ENCODE measurements around the gene PRAMEF8.
"Not testable (repeated sequence)": the region's sequence is repeated elsewhere in the genome, so short reads cannot be mapped to it uniquely, and the experiment has no call there.

Gene PRAMEF8

DNA sequence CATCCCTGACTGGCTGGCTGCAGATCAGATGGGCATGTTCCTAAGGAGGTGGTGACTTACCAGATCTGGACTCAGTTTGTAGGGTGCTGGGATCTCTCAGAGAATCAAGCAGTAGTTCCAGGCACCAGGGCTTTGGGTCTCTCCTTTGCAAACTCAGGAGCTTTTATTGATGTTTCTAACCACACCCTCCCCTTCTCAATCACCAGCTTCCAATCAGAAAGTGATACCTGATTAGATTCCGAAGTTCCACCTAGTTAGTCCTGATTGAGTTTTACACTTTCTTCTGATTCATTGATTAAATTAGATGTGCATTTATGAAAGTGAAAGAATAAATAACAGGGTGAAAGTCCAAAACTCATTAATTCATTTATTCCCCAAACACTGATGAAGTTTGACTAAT is at the start of gene PRAMEF8:
Gene PRAMEF8, minus strand, starts transcription at position 101 of the 400 bp plus-strand sequence. CDS start 1,046 bp downstream, outside the sequence.
- not testable (repeated sequence) for DNase-seq (ENCODE audit: low read depth, low spot score); H3K27me3 ChIP-seq (ENCODE audit: control insufficient read depth, insufficient read depth, low read length); H3K9me3 ChIP-seq (ENCODE audit: control insufficient read depth, insufficient read depth, low read length); H3K4me3 ChIP-seq (ENCODE audit: low read length); H3K4me1 ChIP-seq (ENCODE audit: control insufficient read depth, insufficient read depth, low read length); H3K27ac ChIP-seq (ENCODE audit: low read length); H3K36me3 ChIP-seq (ENCODE audit: control insufficient read depth, insufficient read depth, low read length)
- WGBS (ENCODE audit: insufficient coverage, insufficient read length), result no CpG with 5 or more reads among the region's 1 CpG

DNA sequence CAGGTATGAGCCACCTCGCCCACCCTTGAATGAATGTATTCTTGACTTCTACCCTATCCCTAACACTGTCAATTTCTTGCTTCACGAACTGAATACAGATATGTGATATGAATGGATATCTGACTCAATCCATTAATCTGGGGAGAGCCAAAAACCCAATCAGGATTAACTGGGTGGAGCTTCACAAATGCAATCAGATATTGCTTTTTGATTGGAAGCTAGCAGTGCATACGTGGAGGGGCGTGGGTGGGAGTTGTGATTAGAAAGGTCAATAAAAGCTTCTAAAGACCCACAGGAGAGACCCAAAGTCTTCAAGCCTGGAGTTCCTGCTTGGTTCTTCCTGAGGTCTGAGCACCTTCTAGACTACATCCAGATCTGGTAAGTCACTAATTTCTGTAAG is 30.3 kb upstream of the PRAMEF8 start, which contains the start of gene PRAMEF15:
Gene PRAMEF15, plus strand, starts transcription at position 301 of the 400 bp plus-strand sequence. CDS start 2,827 bp downstream, outside the sequence.
- not testable (repeated sequence) for H3K9me3 ChIP-seq (ENCODE audit: control insufficient read depth, insufficient read depth, low read length); H3K4me3 ChIP-seq (ENCODE audit: low read length); H3K27me3 ChIP-seq (ENCODE audit: control insufficient read depth, insufficient read depth, low read length); H3K36me3 ChIP-seq (ENCODE audit: control insufficient read depth, insufficient read depth, low read length); H3K4me1 ChIP-seq (ENCODE audit: control insufficient read depth, insufficient read depth, low read length); H3K27ac ChIP-seq (ENCODE audit: low read length); DNase-seq (ENCODE audit: low read depth, low spot score)
- WGBS (ENCODE audit: insufficient coverage, insufficient read length), result no CpG with 5 or more reads among the region's 4 CpGs

DNA sequence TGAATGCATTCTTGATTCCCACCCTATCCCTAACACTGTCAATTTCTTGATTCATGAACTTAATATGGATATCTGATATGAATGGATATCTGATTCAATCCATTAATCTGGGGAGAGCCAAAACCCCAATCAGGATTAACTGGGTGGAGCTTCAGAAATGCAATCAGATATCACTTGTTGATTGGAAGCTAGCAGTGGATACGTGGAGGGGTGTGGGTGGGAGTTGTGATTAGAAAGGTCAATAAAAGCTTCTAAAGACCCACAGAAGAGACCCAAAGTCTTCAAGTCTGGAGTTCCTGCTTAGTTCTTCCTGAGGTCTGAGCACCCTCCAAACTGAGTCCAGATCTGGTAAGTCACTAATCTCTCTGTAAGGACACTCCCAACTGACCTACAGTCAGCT is 18.3 kb upstream of the PRAMEF8 start, which contains the start of gene PRAMEF33:
Gene PRAMEF33, plus strand, starts transcription at position 301 of the 400 bp plus-strand sequence. CDS start 2,416 bp downstream, outside the sequence.
- H3K4me1 ChIP-seq (ENCODE audit: control insufficient read depth, insufficient read depth, low read length); H3K36me3 ChIP-seq (ENCODE audit: control insufficient read depth, insufficient read depth, low read length); H3K9me3 ChIP-seq (ENCODE audit: control insufficient read depth, insufficient read depth, low read length); H3K4me3 ChIP-seq (ENCODE audit: low read length); H3K27me3 ChIP-seq (ENCODE audit: control insufficient read depth, insufficient read depth, low read length); H3K27ac ChIP-seq (ENCODE audit: low read length); DNase-seq (ENCODE audit: low read depth, low spot score): not testable (repeated sequence)
- WGBS (ENCODE audit: insufficient coverage, insufficient read length), result no CpG with 5 or more reads among the region's 1 CpG

DNA sequence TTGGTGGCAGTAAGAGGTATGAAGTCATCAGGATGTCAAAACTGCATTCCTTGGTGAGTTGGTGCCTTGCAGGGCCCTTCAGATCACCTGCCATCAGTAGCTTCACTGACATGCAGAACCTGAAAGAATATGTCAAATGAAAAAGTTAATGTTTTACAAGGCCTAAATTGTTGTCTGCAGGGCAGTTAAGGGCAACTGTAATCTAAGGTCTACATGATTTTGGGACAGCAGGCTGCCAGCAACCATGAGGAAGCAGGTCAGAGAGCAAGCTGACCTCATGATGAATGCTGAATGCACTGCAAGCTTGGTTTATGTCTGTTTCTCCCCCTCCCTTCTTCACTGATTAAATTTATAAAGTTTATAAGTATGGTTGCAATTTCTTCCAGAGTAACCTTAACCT is 17.3 kb upstream of the PRAMEF8 start:
- H3K27ac ChIP-seq (ENCODE audit: low read length); H3K9me3 ChIP-seq (ENCODE audit: control insufficient read depth, insufficient read depth, low read length); DNase-seq (ENCODE audit: low read depth, low spot score); H3K27me3 ChIP-seq (ENCODE audit: control insufficient read depth, insufficient read depth, low read length); H3K36me3 ChIP-seq (ENCODE audit: control insufficient read depth, insufficient read depth, low read length); H3K4me3 ChIP-seq (ENCODE audit: low read length); H3K4me1 ChIP-seq (ENCODE audit: control insufficient read depth, insufficient read depth, low read length): not testable (repeated sequence)

DNA sequence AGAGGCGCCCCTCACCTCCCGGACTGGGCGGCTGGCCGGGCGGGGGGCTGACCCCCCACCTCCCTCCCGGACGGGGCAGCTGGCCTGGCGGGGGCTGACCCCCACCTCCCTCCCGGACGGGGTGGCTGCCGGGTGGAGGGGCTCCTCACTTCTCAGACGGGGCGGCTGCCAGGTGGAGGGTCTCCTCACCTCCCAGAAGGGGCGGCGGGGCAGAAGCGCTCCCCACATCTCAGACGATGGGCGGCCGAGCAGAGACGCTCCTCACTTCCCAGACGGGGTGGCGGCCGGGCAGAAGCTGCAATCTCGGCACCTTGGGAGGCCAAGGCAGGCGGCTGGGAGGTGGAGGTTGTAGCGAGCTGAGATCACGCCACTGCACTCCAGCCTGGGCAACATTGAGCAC is 13.8 kb upstream of the PRAMEF8 start:
- H3K27me3 ChIP-seq (ENCODE audit: control insufficient read depth, insufficient read depth, low read length); H3K4me3 ChIP-seq (ENCODE audit: low read length); H3K4me1 ChIP-seq (ENCODE audit: control insufficient read depth, insufficient read depth, low read length); H3K27ac ChIP-seq (ENCODE audit: low read length); H3K36me3 ChIP-seq (ENCODE audit: control insufficient read depth, insufficient read depth, low read length); DNase-seq (ENCODE audit: low read depth, low spot score); H3K9me3 ChIP-seq (ENCODE audit: control insufficient read depth, insufficient read depth, low read length): not testable (repeated sequence)
- no CpG with 5 or more reads among the region's 27 CpGs for WGBS (ENCODE audit: insufficient coverage, insufficient read length)

DNA sequence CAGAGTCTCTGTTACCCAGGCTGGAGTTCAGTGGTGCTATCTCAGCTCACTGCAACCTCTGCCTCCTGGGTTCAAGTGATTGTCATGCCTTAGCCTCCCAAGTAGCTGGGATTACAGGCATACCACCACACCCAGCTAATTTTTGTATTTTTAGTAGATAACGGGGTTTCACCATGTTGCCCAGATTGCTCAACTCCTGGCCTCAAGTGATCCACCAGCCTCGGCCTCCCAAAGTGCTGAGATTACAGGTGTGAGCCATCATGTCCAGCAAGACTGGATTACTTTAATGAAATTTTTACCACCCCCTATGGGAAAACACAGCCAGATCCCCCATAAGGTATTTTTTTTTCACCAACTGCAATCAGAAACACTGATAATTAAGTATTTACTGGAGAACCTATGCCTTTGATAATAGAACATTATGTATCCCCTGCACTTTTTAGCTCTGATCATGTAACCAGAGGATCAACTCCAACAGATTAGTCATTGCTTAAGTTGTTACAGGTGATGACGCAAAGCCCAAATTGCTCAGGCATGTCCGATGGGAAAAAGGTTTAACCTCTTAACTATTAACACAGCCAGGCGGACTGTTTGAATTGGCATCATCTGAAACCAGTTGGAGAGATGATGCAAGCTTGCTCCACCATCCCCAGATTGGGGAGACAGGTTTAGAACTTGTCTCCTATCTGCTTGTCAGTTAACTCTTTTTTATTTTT is 12.4 kb upstream of the PRAMEF8 start:
- not testable (repeated sequence) for H3K4me3 ChIP-seq (ENCODE audit: low read length); DNase-seq (ENCODE audit: low read depth, low spot score); H3K9me3 ChIP-seq (ENCODE audit: control insufficient read depth, insufficient read depth, low read length); H3K27me3 ChIP-seq (ENCODE audit: control insufficient read depth, insufficient read depth, low read length); H3K4me1 ChIP-seq (ENCODE audit: control insufficient read depth, insufficient read depth, low read length); H3K36me3 ChIP-seq (ENCODE audit: control insufficient read depth, insufficient read depth, low read length); H3K27ac ChIP-seq (ENCODE audit: low read length)
- no CpG with 5 or more reads among the region's 5 CpGs for WGBS (ENCODE audit: insufficient coverage, insufficient read length)

DNA sequence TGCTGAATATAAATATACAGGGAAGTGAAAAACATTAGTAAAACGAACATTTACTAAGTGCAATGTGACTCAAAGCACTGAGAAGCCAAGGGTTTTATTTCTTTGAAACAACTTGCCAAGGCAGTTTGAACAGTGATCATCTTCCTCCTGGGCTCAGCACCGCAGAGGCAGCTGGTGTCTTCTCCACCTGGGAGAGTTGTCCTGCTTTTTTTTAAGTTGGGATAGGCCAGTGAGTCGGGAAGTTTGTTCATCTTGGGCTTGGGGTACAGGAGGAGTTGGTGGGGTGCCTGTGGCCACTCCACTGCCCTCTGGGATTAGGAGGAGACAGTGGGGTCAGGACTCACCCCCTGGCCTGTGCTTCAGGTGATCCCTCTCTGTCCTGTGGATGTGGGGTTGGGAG is 4.1 kb upstream of the PRAMEF8 start:
- H3K27me3 ChIP-seq (ENCODE audit: control insufficient read depth, insufficient read depth, low read length); H3K4me1 ChIP-seq (ENCODE audit: control insufficient read depth, insufficient read depth, low read length); H3K36me3 ChIP-seq (ENCODE audit: control insufficient read depth, insufficient read depth, low read length); H3K4me3 ChIP-seq (ENCODE audit: low read length); H3K9me3 ChIP-seq (ENCODE audit: control insufficient read depth, insufficient read depth, low read length); DNase-seq (ENCODE audit: low read depth, low spot score); H3K27ac ChIP-seq (ENCODE audit: low read length): not testable (repeated sequence)
- WGBS (ENCODE audit: insufficient coverage, insufficient read length), result no CpG with 5 or more reads among the region's 3 CpGs

DNA sequence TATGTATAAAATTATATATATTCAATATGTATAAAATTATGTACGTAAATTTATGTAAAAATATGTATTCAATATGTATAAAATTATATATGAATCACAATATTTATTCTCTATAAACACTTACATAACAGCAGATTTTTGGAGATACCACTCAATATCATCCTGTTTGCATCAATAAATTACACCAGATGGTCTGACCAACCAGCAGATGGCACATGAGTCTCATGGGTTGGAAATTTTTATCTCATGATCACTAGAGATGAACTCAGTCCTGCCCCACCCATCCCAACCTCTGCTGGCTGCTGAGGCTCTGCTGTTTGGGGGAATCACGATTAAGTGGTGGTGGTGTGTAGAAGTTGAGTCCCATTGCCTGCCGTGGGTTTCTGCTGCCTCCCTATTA is 5.3 kb downstream of the PRAMEF8 start:
- no CpG with 5 or more reads among the region's 3 CpGs for WGBS (ENCODE audit: insufficient coverage, insufficient read length)

DNA sequence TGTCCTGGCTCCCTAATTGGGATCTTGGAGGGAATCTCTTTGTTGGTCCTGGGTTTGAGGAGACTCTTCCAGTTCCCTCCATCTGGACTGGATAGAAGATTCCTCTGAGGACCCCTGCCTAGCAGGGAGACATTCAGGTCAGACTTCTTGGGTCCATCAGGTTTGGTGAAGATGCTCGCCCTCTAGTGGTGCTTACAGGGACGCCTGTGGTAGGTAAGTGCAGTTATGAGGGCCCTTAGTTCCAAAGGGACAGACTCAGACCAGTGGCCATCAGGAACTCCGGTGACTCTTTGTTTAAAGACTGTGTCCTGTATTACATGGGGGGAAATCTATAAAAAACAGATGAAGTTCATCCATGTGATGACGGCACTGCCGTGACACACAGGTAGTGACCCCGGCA is 7.9 kb downstream of the PRAMEF8 start:
- H3K27ac ChIP-seq (ENCODE audit: low read length); H3K4me3 ChIP-seq (ENCODE audit: low read length); H3K4me1 ChIP-seq (ENCODE audit: control insufficient read depth, insufficient read depth, low read length); H3K9me3 ChIP-seq (ENCODE audit: control insufficient read depth, insufficient read depth, low read length); H3K27me3 ChIP-seq (ENCODE audit: control insufficient read depth, insufficient read depth, low read length); DNase-seq (ENCODE audit: low read depth, low spot score); H3K36me3 ChIP-seq (ENCODE audit: control insufficient read depth, insufficient read depth, low read length): not testable (repeated sequence)
- WGBS (ENCODE audit: insufficient coverage, insufficient read length), result no CpG with 5 or more reads among the region's 6 CpGs

More for the DNA sequence above, 5.3 kb downstream of the PRAMEF8 start:
- not testable (repeated sequence) for H3K27ac ChIP-seq (ENCODE audit: low read length); H3K9me3 ChIP-seq (ENCODE audit: control insufficient read depth, insufficient read depth, low read length); H3K4me3 ChIP-seq (ENCODE audit: low read length); H3K4me1 ChIP-seq (ENCODE audit: control insufficient read depth, insufficient read depth, low read length); H3K36me3 ChIP-seq (ENCODE audit: control insufficient read depth, insufficient read depth, low read length); H3K27me3 ChIP-seq (ENCODE audit: control insufficient read depth, insufficient read depth, low read length); DNase-seq (ENCODE audit: low read depth, low spot score)

DNA sequence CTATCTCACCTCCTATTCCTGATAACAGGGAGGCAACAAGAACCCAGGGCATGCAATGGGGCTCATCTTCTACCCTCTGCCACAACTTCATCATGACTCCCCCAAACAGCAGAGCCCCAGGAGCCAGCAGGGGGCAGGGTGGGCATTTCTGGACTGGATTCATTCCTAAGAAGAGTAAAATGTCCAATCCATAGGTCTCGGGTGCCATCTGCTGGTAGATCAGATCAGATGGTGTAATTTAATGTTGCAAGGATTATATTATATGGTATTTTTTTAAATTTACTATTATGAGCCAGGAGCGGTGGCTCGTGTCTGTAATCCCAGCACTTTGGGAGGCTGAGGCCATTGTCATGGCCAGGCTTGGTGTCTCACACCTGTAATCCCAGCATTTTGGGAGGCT is 19.8 kb downstream of the PRAMEF8 start:
- DNase-seq (ENCODE audit: low read depth, low spot score); H3K9me3 ChIP-seq (ENCODE audit: control insufficient read depth, insufficient read depth, low read length); H3K4me3 ChIP-seq (ENCODE audit: low read length); H3K27me3 ChIP-seq (ENCODE audit: control insufficient read depth, insufficient read depth, low read length); H3K4me1 ChIP-seq (ENCODE audit: control insufficient read depth, insufficient read depth, low read length); H3K36me3 ChIP-seq (ENCODE audit: control insufficient read depth, insufficient read depth, low read length); H3K27ac ChIP-seq (ENCODE audit: low read length): not testable (repeated sequence)
- no CpG with 5 or more reads among the region's 3 CpGs for WGBS (ENCODE audit: insufficient coverage, insufficient read length)

DNA sequence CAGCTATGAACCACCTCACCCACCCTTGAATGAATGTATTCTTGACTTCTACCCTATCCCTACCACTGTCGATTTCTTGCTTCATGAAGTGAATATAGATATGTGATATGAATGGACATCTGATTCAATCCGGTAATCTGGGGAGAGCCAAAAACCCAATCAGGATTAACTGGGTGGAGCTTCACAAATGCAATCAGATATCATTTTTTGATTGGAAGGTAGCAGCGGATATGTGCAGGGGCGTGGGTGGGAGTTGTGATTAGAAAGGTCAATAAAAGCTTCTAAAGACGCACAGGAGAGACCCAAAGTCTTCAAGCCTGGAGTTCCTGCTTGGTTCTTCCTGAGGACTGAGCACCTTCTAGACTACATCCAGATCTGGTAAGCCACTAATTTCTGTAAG is 31.0 kb downstream of the PRAMEF8 start, which contains the start of gene PRAMEF5:
Gene PRAMEF5, plus strand, starts transcription at position 301 of the 400 bp plus-strand sequence. CDS start 5,071 bp downstream, outside the sequence.
- WGBS (ENCODE audit: insufficient coverage, insufficient read length), result no CpG with 5 or more reads among the region's 5 CpGs
- not testable (repeated sequence) for H3K27ac ChIP-seq (ENCODE audit: low read length); DNase-seq (ENCODE audit: low read depth, low spot score); H3K27me3 ChIP-seq (ENCODE audit: control insufficient read depth, insufficient read depth, low read length); H3K9me3 ChIP-seq (ENCODE audit: control insufficient read depth, insufficient read depth, low read length); H3K4me3 ChIP-seq (ENCODE audit: low read length); H3K4me1 ChIP-seq (ENCODE audit: control insufficient read depth, insufficient read depth, low read length); H3K36me3 ChIP-seq (ENCODE audit: control insufficient read depth, insufficient read depth, low read length)

Data from iPS DF 6.9 (cell line).